Lower leg skin (tissue), 3 donors: Measurements from ENCODE around the gene ASCL1.

Experiments
- POLR2A ChIP-seq, 2 donors: fragments of 450-650 bp; IDR thresholded peaks; one replicate each; pipeline ENCODE4 v1.6.1; 2016 to 2017; ENCODE audit warnings: antibody characterized with exemption in 2 of 2, mild to moderate bottlenecking in 1 of 2, moderate library complexity in 1 of 2
- TF ChIP-seq, protein P1 (sequence below), 3 donors: fragments of 450-650 bp; IDR thresholded peaks; one replicate each; pipeline ENCODE4 v1.5.1; 2016; ENCODE audit warnings: antibody characterized with exemption in 3 of 3, mild to moderate bottlenecking in 3 of 3, moderate library complexity in 2 of 3

DNA sequence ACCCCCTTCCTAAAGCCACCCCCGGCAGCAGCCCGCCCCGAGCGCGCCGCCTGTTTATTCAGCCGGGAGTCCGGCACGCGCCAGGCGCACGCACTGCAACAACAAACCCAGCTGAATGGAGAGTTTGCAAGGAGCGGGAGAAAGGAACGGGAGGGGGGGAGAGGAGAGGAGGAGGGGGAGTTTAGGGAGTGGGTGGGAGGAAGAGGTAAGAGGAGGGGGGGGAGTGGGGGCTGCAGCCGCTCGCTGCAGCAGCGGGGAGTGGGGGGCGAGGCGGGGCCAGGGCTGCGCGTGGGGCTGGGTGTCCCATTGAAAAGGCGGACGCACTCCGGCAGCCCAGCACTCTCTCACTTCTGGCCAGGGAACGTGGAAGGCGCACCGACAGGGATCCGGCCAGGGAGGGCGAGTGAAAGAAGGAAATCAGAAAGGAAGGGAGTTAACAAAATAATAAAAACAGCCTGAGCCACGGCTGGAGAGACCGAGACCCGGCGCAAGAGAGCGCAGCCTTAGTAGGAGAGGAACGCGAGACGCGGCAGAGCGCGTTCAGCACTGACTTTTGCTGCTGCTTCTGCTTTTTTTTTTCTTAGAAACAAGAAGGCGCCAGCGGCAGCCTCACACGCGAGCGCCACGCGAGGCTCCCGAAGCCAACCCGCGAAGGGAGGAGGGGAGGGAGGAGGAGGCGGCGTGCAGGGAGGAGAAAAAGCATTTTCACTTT lies at the start of gene ASCL1:
- TF ChIP-seq, protein P1, sequence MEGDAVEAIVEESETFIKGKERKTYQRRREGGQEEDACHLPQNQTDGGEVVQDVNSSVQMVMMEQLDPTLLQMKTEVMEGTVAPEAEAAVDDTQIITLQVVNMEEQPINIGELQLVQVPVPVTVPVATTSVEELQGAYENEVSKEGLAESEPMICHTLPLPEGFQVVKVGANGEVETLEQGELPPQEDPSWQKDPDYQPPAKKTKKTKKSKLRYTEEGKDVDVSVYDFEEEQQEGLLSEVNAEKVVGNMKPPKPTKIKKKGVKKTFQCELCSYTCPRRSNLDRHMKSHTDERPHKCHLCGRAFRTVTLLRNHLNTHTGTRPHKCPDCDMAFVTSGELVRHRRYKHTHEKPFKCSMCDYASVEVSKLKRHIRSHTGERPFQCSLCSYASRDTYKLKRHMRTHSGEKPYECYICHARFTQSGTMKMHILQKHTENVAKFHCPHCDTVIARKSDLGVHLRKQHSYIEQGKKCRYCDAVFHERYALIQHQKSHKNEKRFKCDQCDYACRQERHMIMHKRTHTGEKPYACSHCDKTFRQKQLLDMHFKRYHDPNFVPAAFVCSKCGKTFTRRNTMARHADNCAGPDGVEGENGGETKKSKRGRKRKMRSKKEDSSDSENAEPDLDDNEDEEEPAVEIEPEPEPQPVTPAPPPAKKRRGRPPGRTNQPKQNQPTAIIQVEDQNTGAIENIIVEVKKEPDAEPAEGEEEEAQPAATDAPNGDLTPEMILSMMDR (IDR thresholded peaks at IDR 0.05), result no peak
- TF ChIP-seq POLR2A (IDR thresholded peaks at IDR 0.05), result no peak
